Measurements from ENCODE around the gene GBX2.
"Not testable (repeated sequence)": the region's sequence is repeated elsewhere in the genome, so short reads cannot be mapped to it uniquely, and the experiment has no call there.

Gene GBX2

DNA sequence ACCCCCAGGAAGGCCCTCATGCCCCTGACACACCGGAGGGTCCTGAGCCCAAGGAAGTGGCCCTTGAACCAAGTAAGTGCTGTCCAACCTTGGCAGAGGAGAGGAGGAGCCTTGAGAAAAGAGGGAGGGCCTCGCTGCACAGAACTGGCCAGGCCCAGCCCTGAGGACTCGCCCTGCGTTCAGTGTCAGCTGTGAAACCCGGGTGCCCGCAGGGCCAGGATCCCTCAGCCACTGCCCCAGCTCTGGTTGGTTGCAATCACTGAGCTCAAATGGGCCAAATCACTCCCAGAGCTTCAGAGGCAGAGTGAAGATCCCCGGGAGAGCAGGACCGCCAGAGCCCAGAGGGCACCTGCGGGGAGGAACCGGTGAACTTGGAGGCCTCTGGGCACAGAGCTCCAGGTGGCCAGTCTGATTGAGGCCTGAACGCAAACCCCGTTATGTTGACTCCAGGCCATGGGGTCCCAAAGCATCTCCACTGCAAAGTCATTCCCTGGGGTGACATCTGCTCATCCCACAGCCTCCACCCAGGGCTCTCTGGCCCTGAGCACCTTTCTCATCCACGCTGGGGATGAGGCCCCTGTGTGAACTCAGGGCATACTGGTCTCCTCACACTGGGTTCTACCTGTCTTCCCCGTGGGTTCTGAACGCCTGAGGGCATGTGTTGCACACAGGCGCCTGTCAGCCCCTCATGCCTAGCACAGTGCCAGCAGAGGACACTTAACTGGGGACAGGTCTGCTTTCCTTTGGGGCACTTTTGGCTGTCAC, 11.9 kb downstream of the GBX2 start:
- no peak for DNase-seq (ENCODE audit: low spot score)

GRCh38 chr2:236155406-236155805, 12.8 kb downstream of the GBX2 start:
- DNase-seq (ENCODE audit: low spot score): no peak

DNA sequence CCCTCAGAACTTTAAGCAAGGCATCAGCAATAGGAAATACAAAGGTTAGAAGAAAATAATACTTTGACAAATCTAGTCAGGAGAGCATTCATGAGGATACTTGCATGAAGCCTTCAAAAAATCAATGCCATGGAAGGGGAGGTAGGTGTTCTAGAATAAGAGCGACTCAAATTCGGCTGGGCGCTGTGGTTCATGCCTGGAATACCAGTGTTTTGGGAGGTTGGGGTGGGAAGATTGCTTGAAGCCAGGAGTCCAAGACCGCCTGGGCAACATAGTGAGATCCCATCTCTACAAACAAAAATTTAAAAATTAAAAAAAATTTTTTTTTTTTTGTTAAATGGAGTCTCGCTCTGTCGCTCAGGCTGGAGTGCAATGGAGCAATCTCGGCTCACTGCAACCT, 21.8 kb downstream of the GBX2 start:
- DNase-seq (ENCODE audit: low spot score): no peak

DNA sequence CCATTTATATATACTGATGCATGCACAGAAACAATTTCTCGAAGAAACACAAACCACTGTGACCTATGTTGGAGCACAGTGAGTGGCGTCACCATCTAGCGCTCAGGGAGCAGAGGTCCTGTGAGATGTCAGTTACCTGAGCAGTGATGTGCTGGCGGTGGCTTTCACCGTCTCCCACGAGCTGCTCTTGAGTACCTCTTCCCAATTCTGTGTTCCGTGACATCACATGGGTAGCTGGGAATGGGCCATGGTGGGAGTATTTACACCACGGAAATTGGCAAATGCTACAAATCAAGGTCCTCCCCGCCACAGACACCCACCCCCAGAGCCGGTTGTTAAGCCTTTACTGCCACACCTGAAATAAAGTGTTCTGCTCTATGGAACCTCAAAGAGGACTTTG, 24.4 kb downstream of the GBX2 start:
- DNase-seq (ENCODE audit: low spot score): no peak

DNA sequence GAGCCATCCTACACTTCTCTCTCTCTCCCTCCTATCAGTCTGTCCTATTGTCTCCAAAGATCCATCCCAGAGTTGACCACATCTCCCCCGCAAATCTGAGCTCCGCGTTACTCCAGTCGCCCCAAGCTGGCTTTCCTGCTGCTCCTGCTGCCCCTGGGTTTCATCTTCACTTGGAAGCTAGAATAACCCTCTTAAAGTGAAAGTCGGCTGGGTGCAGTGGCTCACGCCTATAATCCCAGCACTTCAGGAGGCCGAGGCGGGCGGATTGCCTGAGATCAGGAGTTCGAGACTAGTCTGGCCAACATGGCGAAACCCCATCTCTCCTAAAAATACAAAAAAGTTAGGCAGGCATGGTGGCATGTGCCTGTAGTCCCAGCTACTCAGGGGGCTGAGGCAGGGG, 26.6 kb downstream of the GBX2 start:
- DNase-seq (ENCODE audit: low spot score): not testable (repeated sequence)

GRCh38 chr2:236137066-236137465, 31.1 kb downstream of the GBX2 start:
- no peak for DNase-seq (ENCODE audit: low spot score)

DNA sequence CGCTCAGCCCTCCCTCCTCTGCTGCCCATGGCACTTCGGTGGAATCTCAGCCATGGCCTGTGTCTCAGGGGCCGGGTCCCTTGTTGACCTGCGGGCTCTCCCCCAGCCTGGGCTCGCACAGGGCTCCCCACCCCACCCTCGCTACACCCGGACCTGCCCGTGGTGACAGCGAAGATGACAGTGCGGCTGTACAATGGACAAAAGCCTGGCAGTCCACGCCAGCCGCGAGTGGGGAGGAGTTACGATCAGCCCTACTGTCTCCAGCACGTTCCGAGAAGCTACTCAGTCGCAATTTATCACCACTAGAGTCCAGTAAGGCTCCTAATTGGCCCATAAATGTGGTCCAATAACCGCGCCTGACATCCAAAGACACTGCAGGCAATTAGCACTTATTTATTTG, 31.6 kb downstream of the GBX2 start:
- no peak for DNase-seq (ENCODE audit: low spot score)

DNA sequence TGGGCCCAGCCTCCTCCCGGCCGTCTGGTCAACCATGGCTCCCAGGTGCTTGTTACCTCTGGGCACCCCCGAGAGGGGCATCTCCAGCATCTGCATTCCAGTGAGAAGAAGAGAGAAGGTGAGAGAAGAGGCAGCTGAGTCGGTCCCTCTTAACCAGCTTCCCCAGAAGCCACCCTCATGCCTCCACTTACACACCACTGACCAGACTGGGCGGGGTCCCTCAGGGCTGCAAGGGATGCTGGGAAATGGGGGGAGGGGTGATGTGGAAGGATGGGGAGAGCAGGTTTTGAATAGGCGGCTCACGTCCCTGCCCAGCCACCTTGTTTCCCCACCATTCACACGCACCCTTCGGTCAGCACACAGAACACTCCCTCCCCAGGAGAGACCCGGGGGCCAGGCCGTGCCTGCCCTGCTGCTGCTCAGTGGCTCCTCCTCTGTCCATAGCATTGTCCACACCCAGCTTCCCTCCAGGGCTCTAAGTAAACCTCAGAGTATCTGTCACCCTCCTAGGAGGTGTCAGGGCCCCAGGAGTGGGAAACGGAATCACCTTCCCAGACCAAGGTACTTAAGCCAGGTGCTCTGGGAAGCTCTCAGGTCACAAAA, 34.7 kb downstream of the GBX2 start:
- DNase-seq (ENCODE audit: low spot score): no peak

DNA sequence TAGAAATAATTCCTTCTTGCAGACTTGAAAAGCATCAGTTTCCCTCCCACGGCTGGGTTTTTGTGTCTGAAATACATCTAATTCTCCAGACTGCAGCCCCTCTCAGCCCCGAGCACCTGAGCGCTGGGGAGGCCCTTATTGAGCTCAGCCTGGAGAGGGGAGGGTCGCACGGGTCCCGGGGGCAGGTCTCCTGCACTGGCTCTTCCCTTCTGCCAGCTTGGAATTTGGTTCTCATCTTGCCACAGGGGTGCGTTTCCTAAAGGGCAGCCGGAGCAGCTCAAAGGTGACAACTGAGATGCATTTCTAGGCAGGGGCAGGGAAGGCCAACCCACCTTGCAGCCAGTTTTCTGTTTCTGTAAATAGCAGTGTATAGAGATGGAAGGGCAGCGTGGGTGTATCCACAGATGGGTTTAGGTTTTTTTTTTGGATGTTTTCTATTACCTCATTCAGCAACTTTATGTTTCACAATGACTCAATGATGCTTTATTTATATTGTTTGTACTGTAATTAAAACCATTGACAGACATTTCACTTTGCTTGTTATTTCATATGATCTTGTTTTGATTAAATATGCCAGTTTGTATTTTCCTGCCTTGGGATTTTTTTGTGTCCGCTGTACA, 37.0 kb downstream of the GBX2 start:
- no peak for DNase-seq (ENCODE audit: low spot score)

DNA sequence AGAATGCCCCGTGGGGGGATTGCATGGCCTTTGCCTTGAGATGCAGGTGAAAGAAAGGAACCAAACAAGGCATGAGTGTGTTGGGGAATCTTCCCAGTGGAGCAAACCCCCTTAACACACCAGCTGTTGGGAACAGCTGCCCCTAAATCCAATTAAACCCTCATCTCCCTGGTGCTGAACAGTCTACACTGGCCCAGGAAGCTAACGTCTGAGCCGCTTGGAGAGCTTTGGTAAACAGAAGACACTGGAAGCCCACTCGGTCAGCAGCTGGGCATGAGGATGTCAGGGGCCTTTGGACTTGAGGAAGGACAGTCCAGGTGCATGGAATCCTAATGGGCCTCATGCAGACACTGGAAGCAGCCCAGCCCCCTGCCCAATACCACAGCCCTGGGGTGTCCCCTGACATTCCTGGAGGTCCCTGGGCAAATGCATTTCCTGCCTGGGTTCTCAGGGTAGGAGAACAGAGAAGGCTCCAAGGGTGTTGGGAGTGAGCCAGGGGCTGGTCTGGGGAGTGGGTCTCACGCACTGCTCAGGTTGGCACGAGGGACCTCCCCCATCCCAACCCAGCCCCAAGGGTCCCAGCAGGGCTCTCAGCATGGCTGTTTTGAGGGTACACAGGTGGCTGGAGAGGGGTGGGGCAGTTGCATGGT, 37.7 kb downstream of the GBX2 start:
- no peak for DNase-seq (ENCODE audit: low spot score)

GRCh38 chr2:236129935-236130334, 38.3 kb downstream of the GBX2 start:
- DNase-seq (ENCODE audit: low spot score): no peak

DNA sequence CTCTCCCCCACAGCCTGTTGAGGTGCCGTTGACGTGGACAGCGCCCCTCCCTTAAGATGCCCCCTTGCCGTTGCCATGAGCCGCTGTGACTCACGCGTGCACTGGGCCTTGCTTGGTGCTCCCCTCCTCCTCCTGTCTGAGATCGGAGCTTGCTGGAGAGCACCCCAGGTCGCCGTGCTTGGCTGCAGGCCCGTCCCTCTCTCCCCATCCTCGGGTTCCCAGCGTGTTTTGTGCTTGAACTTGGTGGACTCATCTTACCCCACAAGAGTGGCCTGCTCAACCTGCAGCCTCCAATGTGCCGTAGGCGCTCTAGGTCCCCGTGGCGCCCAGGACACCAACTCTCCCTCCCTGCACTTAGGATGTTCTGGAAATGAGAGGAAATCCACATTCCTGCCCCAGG, 39.9 kb downstream of the GBX2 start:
- DNase-seq (ENCODE audit: low spot score): no peak

- no peak for DNase-seq (ENCODE audit: low spot score)
Measured at GRCh38 chr2:236127010-236127409, 41.2 kb downstream of the GBX2 start.

DNA sequence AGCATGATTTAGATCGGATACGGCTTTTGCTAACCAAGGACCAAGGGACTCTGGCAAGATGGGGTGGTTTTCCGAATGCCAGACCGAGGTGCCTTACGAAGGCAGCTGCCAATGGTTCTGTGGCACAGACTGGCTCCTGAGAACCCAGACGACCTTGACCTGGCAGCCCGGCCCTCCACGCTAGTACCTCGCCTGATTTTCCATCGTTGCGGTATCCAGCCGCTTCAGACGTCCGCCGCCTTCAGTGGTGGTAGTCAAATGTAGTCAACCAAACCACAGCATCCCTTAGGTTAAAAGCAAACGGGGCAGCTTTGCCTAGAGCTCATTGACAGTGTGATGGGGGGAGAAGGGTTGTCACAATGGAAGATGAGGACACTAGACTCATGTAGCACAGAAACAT, 42.6 kb downstream of the GBX2 start:
- DNase-seq (ENCODE audit: low spot score): no peak

GRCh38 chr2:236124182-236124893, 43.8 kb downstream of the GBX2 start:
- no peak for DNase-seq (ENCODE audit: low spot score)

DNA sequence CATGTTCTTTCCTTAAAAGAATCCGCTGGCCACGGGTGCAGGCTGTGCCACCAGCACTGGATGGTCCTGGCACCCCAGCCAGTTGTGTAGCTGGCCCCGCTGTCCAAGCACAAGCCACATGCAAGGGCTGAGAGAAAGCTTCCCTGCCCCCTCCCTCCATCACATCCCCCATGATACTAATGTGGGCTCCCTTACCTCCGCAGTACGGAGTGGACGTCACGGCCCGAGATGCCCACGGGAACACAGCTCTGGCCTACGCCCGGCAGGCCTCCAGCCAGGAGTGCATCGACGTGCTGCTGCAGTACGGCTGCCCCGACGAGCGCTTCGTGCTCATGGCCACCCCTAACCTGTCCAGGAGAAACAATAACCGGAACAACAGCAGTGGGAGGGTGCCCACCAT, 44.5 kb downstream of the GBX2 start:
- no peak for DNase-seq (ENCODE audit: low spot score)

- DNase-seq (ENCODE audit: low spot score): no peak
Measured at GRCh38 chr2:236122236-236122635, 46.0 kb downstream of the GBX2 start.

GRCh38 chr2:236121546-236121945, 46.6 kb downstream of the GBX2 start:
- no peak for DNase-seq (ENCODE audit: low spot score)

DNA sequence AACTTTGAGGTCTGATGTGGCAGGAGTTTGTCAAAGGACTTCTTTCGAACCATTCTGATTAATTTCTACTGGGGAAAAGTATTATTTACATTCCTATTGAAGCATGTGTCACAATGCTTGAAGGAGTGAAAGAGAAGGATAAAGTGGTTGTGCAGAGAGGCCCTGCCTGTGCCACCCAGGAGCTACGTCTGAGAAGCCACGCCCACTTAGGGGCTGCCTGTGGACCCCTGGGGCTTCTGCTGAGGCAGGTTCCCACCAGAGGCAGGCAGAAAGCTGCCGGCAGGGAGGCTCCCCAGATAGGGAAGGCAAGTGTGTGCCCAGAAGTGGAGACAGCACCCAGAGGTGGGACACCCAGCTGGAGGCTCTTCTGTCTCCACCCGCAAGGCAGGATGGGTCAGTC, 47.4 kb downstream of the GBX2 start:
- no peak for DNase-seq (ENCODE audit: low spot score)

- DNase-seq (ENCODE audit: low spot score): no peak
Measured at GRCh38 chr2:236120141-236120601, 48.0 kb downstream of the GBX2 start.

DNA sequence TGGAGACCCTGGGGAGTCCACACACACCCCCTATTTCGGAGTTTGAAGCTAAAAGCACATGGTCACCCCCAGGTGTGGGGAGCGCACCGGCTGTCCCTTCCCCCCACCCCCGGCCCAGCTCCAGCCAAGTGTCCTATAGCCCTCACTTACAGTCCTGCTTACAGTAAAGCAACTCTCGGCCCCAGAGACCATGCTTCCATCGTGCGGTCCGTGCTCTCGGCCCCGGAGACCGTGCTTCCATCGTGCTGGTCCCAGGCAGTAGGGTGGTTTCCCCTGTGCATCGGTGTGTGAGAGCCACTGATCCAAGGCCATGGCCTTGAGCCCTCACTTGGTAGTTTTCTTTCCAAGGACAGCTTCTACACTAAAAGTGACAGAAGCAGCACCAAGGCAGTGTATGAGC, 48.7 kb downstream of the GBX2 start:
- DNase-seq (ENCODE audit: low spot score): no peak

GRCh38 chr2:236119003-236119402, 49.2 kb downstream of the GBX2 start:
- no peak for DNase-seq (ENCODE audit: low spot score)

All from AG08395 (cell line).